Right lobe of liver (tissue), 6 donors: ENCODE data around the gene DPY19L3. TPM values are rescaled to one million over a fixed set of nuclear protein-coding genes. Genes with fewer than 3 reads are reported as not detected.
"Not testable (repeated sequence)": the region's sequence is repeated elsewhere in the genome, so short reads cannot be mapped to it uniquely, and the experiment has no call there.

ENCODE experiments used
- ATAC-seq, 4 donors: fragments of 200-7000 bp; cut with Tn5 transposase; one replicate each; pipeline ENCODE4 v1.9.1; 2020; ENCODE audit warnings: mild to moderate bottlenecking in 4 of 4, moderate library complexity in 4 of 4
- DNase-seq, 3 donors: peaks; one replicate each; pipeline ENCODE4 v3.0.0-alpha.2; 2020
- H3K27ac ChIP-seq, 3 donors: fragments of 200-600 bp; one replicate each; pipeline ENCODE4 v1.8.0; 2022
- H3K27me3 ChIP-seq, 2 donors: fragments of 200-600 bp; one replicate each; pipeline ENCODE4 v1.8.0; 2022
- H3K36me3 ChIP-seq, 4 donors: fragments of 200-600 bp; sonication (generic) in 1 of 4; one replicate each; pipeline versions ENCODE4 v1.5.1 to v1.8.0; 2017 to 2022; ENCODE audit warnings: control low read depth in 1 of 4
- H3K4me1 ChIP-seq, 4 donors: fragments of 200-600 bp; sonication (generic) in 1 of 4; one replicate each; pipeline versions ENCODE4 v1.5.1 to v1.8.0; 2017 to 2022; ENCODE audit warnings: control low read depth in 1 of 4
- H3K4me3 ChIP-seq, 3 donors: fragments of 200-600 bp; one replicate each; pipeline ENCODE4 v1.8.0; 2022
- H3K9me3 ChIP-seq, 4 donors: fragments of 200-600 bp; sonication (generic) in 1 of 4; one replicate each; pipeline versions ENCODE4 v1.5.1 to v1.8.0; 2017 to 2022; ENCODE audit warnings: control low read depth in 1 of 4
- POLR2A ChIP-seq: fragments of 450-650 bp; IDR thresholded peaks from one replicate; pipeline ENCODE4 v1.6.1; 2017; ENCODE audit warnings: antibody characterized with exemption, mild to moderate bottlenecking
- WGBS: methylation state at CpG from one replicate; pipeline ENCODE4 v1.1.6; 2018; ENCODE audit warnings: low coverage, low lambda C conversion rate; ENCODE audit not compliant: insufficient coverage; ENCODE audit errors: missing lambda C conversion rate; 5-methylcytosine and 5-hydroxymethylcytosine counted together
- intact Hi-C, 2 donors: fragments of 100-400 bp; cut with DNase I; formaldehyde crosslinking; loops; one replicate each; pipeline versions ENCODE4 v1.11.2 to v1.14.1; 2022
- total RNA-seq, 6 experiments: library from RNA; depleted of rRNA in 2 of 6; stranded (reverse); fragments of >200 nt in 2 of 6; fragmentation: NEBNext Ultra II Directional in 3 of 6; extraction: Animal tissue kit (Norgen Biotek cat#: 25700) in 3 of 6; gene quantifications; one replicate each; pipeline versions ENCODE4 v1.1.0 to v1.2.4, GENCODE V29; 2016 to 2023
- TF ChIP-seq, protein P1 (sequence below), 4 donors: fragments of 200-600 bp in 3 of 4; fragments of 450-650 bp in 1 of 4; IDR thresholded peaks; one replicate each; pipeline versions ENCODE4 v1.5.1 to v1.8.0; 2016 to 2022; ENCODE audit warnings: antibody characterized with exemption in 4 of 4, mild to moderate bottlenecking in 2 of 4
- donor health status: DM: no; HTN: yes; CAD: no.
- donor health status: DM: no; HTN: no; CAD: no.
- donor health status: DM: no; HTN: no; CAD: no.
- donor health status: DM: no; HTN: yes; CAD: no.
- donor health status: DM: no; HTN: yes; CAD: no.

The DPY19L3 gene
- total RNA-seq, 6 experiments from 2014 or later = 8.0 to 13.5 (median 12.4) TPM

DNA sequence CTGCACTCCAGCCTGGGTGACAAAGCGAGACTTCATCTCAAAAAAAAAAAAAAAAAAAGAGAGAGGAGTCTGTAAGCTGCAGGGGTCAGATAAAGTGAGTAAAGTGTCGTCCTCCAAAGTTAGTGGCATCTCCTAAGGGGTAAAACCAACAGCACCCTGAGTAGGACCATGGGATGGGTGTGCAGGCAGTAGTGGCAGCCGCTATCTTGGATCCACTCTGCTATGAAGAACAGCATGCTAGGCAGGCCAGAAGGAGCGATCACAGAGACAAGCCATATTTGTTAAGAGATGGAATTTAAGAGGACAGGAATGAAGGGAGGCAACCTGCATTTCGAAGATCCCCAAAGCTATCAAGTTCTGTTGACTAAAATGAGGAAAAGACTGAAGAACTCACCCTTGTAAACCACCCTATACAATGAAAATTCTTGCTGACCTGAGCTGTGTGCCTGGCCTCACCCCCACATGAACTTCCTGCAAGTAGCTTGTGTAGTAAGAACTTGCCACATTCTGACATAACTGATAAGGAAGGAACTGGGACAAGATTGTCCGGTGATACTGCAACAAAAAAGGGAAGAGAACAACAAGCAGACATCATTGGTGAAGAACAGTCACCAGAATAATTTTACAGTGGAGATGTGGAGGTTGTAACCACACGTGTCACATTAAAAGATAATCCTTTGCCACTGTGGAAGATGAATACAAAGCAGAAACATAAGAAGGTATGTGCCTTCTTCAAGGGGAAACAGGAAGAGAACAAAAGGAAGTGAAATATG lies 16.2 kb downstream of the DPY19L3 start:
- TF ChIP-seq, protein P1, sequence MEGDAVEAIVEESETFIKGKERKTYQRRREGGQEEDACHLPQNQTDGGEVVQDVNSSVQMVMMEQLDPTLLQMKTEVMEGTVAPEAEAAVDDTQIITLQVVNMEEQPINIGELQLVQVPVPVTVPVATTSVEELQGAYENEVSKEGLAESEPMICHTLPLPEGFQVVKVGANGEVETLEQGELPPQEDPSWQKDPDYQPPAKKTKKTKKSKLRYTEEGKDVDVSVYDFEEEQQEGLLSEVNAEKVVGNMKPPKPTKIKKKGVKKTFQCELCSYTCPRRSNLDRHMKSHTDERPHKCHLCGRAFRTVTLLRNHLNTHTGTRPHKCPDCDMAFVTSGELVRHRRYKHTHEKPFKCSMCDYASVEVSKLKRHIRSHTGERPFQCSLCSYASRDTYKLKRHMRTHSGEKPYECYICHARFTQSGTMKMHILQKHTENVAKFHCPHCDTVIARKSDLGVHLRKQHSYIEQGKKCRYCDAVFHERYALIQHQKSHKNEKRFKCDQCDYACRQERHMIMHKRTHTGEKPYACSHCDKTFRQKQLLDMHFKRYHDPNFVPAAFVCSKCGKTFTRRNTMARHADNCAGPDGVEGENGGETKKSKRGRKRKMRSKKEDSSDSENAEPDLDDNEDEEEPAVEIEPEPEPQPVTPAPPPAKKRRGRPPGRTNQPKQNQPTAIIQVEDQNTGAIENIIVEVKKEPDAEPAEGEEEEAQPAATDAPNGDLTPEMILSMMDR (IDR thresholded peaks at IDR 0.05) = no peak
- Histone ChIP-seq H3K36me3 (no peaks in the 10 kb centered on the region), H3K9me3 (no peaks in the 10 kb centered on the region), H3K27me3 (no peaks in the 10 kb centered on the region), H3K4me1 (peaks cover 0 to 5% (median 0%) of the 10 kb centered on the region in 4 donors), H3K4me3 (no peak overlapping the region), H3K27ac (no peak overlapping the region)
- 52% methylated on average over 5 of the region's 7 CpGs for WGBS
- peak; percentile 71 to 80 (median 74) for ATAC-seq
- intact Hi-C loops = no loop called here
- no peak for DNase-seq

DNA sequence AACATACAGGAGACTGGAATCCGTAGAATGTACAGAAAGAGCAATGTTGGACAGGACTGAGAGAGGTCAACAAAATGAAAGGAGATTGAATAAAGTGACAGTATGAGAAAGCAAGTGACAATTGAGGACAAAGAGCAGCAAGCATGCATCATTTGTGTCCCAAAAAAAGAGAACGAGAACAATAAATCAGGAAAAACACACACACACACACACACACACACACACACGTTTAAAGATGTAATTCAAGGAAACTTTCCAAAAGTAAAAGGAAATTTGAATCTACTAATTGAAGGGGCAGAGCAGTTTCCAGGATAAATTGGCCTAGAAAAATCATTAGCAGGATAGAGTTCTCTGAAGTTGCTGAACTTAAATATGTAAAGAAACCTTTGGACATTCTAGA lies 16.9 kb downstream of the DPY19L3 start:
- H3K27me3 ChIP-seq = no peaks in the 10 kb centered on the region
- no peaks in the 10 kb centered on the region for H3K36me3 ChIP-seq
- no peak overlapping the region for H3K27ac ChIP-seq
- H3K4me3 ChIP-seq = no peak overlapping the region
- H3K9me3 ChIP-seq = no peaks in the 10 kb centered on the region
- ATAC-seq (peak in 1 of 4 donors; percentile 11), DNase-seq (no peak)
- peaks cover 0 to 5% (median 0%) of the 10 kb centered on the region in 4 donors for H3K4me1 ChIP-seq
- intact Hi-C loops = no loop called here
- no peak for TF ChIP-seq POLR2A
- TF ChIP-seq, protein P1 (IDR thresholded peaks at IDR 0.05) = no peak
- 24% methylated on average over 2 of the region's 3 CpGs for WGBS

DNA sequence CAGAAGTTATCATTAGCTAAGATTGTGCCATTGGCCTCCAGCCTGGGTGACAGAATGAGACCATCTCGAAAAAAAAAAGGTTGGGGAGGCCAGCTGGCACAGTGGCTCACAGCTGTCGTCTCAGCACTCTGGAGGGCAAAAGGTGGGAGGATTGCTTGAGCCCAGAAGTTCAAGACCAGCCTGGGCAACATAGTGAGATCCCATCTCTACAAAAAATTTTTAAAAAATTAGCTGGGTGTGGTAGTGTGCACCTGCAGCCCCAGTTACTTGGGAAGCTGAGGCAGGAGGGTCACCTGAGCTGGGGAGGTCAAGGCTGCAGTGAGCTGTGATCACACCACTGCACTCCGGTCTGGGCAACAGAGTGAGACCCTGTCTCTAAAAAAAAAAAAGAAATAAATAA lies 18.4 kb downstream of the DPY19L3 start:
- H3K36me3 ChIP-seq, DNase-seq, intact Hi-C loops, H3K27ac ChIP-seq, H3K4me1 ChIP-seq, H3K4me3 ChIP-seq, H3K27me3 ChIP-seq, ATAC-seq, H3K9me3 ChIP-seq: not testable (repeated sequence)
- 89% methylated on average over 2 of the region's 3 CpGs for WGBS

DNA sequence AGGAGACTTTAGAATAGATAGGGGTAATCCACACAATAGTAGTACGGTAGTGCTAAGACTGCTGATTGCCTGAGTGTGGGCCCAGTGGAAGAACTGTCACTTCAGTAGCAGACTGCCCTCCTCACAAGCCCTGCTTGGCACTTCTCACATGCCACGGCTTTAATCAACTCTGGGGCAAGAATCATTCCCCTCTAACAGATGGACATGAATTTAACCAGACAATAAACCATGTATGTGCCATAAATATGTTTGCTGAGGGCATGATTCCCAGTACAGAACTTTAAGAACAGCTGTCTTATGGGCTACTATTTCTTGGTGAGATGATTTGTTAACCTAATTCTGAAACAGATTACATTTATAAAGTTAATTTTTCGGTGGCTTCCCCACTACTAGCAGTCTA lies 22.0 kb downstream of the DPY19L3 start:
- Histone ChIP-seq H3K4me3 (no peak overlapping the region), H3K36me3 (no peaks in the 10 kb centered on the region), H3K27ac (no peak overlapping the region), H3K27me3 (no peaks in the 10 kb centered on the region), H3K4me1 (no peaks in the 10 kb centered on the region), H3K9me3 (no peaks in the 10 kb centered on the region)
- ATAC-seq (no peak), DNase-seq (no peak)
- intact Hi-C loops = no loop called here
- WGBS = 100% methylated on average over 3 of the region's 3 CpGs
- TF ChIP-seq POLR2A = no peak
- TF ChIP-seq, protein P1 (IDR thresholded peaks at IDR 0.05) = no peak

DNA sequence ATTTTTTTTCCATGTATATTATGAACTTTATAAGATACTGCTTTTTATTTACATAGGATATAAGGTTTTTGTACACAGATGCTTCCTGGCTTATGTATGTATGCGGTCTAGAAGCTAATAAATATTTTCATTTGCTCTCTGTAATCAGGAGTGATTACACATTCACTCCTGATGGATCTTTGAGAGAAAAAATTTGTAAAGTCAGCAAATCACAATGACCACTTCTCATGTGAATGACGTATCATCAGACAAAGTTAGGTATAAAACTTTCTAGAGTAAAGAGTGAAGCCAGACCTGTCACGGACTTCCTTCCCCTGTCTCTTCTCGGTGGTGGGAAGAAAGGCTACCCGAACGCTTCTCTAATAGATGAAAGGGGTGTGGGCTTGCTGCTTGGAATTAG lies 31.1 kb downstream of the DPY19L3 start:
- no peaks in the 10 kb centered on the region for H3K4me1 ChIP-seq
- H3K27me3 ChIP-seq = no peaks in the 10 kb centered on the region
- no peak overlapping the region for H3K4me3 ChIP-seq
- intact Hi-C loops = no loop called here
- TF ChIP-seq, protein P1 (IDR thresholded peaks at IDR 0.05) = no peak
- TF ChIP-seq POLR2A = no peak
- H3K27ac ChIP-seq = no peak overlapping the region
- ATAC-seq (no peak), DNase-seq (no peak)
- WGBS = 91% methylated on average over 6 of the region's 6 CpGs
- H3K36me3 ChIP-seq = no peaks in the 10 kb centered on the region
- H3K9me3 ChIP-seq = no peaks in the 10 kb centered on the region
